ENCODE measurements around the gene POGZ.

POGZ gene

DNA sequence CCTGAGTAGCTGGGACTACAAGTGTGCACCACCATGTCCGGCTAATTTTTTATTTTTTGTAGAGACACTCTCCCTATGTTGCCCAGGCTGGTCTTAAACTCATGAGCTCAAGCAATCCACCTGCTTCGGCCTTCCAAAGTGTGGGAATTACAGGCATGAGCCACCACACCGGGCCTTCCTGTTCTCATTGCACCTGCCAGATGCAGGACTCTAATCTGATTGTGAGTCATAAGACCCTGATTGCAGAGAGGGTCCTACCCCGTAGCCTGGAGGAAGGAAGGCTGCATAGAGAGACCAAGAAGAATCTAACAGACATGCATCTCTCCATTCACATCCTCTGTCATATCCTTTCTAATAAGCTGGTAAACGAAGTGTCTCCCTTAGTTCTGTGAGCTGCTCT lies 32.3 kb upstream of the POGZ start:
- TF ChIP-seq, protein P1, sequence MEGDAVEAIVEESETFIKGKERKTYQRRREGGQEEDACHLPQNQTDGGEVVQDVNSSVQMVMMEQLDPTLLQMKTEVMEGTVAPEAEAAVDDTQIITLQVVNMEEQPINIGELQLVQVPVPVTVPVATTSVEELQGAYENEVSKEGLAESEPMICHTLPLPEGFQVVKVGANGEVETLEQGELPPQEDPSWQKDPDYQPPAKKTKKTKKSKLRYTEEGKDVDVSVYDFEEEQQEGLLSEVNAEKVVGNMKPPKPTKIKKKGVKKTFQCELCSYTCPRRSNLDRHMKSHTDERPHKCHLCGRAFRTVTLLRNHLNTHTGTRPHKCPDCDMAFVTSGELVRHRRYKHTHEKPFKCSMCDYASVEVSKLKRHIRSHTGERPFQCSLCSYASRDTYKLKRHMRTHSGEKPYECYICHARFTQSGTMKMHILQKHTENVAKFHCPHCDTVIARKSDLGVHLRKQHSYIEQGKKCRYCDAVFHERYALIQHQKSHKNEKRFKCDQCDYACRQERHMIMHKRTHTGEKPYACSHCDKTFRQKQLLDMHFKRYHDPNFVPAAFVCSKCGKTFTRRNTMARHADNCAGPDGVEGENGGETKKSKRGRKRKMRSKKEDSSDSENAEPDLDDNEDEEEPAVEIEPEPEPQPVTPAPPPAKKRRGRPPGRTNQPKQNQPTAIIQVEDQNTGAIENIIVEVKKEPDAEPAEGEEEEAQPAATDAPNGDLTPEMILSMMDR (IDR thresholded peaks at IDR 0.05; ENCODE audit: low read length) = no peak
- no peak for TF ChIP-seq EZH2 (IDR thresholded peaks at IDR 0.05; ENCODE audit: borderline replicate concordance, low read length)
- Histone ChIP-seq H4K20me1 (ENCODE audit: insufficient read depth, low read length) (no peaks in the 10 kb centered on the region), H3F3A (ENCODE audit: insufficient read depth, low read length) (no peaks in the 10 kb centered on the region), H3K27ac (ENCODE audit: low read depth, low read length, poor library complexity, severe bottlenecking) (no peak overlapping the region), H3K4me3 (ENCODE audit: low read depth, low read length, poor library complexity, severe bottlenecking) (no peak overlapping the region), H2AFZ (ENCODE audit: low read length) (no peak overlapping the region), H3K4me1 (ENCODE audit: insufficient read depth, low read length, severe bottlenecking) (no peaks in the 10 kb centered on the region), H3K36me3 (ENCODE audit: insufficient read depth, low read length) (no peaks in the 10 kb centered on the region), H3K4me2 (ENCODE audit: low read length) (no peak overlapping the region), H3K9ac (ENCODE audit: low read length) (no peak overlapping the region), H3K9me3 (ENCODE audit: low read length) (no peaks in the 10 kb centered on the region), H3K9me2 (ENCODE audit: low read depth, low read length) (no peaks in the 10 kb centered on the region), H3K27me3 (ENCODE audit: insufficient read depth, low read length) (no peaks in the 10 kb centered on the region), H3K79me2 (ENCODE audit: insufficient read depth, low read length) (no peaks in the 10 kb centered on the region)

DNA sequence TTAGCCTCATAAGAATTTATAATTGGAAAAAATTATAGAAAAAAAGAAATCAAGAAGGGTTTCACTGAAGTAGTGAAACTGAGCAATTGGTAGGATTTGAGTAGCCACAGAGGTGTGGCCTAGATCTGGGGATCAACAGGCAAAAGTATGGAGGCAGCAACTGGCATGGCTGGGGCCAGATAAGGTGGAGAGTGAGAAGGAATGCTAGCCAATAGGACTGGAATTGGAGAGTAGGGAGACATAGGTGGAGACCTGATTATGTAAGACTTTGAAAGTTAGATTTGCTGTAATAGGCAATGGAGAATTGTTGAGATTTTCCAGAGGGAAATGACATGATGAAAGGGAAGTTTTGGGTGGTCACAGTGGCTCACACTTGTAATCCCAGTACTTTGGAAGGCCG lies 27.3 kb upstream of the POGZ start:
- no peak for TF ChIP-seq EZH2 (IDR thresholded peaks at IDR 0.05; ENCODE audit: borderline replicate concordance, low read length)
- TF ChIP-seq, protein P1 (IDR thresholded peaks at IDR 0.05; ENCODE audit: low read length) = no peak
- H3K79me2 ChIP-seq (ENCODE audit: insufficient read depth, low read length) = no peaks in the 10 kb centered on the region
- H3K27ac ChIP-seq (ENCODE audit: low read depth, low read length, poor library complexity, severe bottlenecking) = no peak overlapping the region
- H3K4me1 ChIP-seq (ENCODE audit: insufficient read depth, low read length, severe bottlenecking) = no peaks in the 10 kb centered on the region
- no peak overlapping the region for H3K9ac ChIP-seq (ENCODE audit: low read length)
- no peak overlapping the region for H2AFZ ChIP-seq (ENCODE audit: low read length)
- 0 out of 2 replicates have a peak, but pooled peaks cover 4% of the 10 kb centered on the region for H3K27me3 ChIP-seq (ENCODE audit: insufficient read depth, low read length)
- H3K4me3 ChIP-seq (ENCODE audit: low read depth, low read length, poor library complexity, severe bottlenecking) = no peak overlapping the region
- no peaks in the 10 kb centered on the region for H3F3A ChIP-seq (ENCODE audit: insufficient read depth, low read length)
- peaks cover 5% of the 10 kb centered on the region for H3K9me3 ChIP-seq (ENCODE audit: low read length)
- H3K9me2 ChIP-seq (ENCODE audit: low read depth, low read length) = no peaks in the 10 kb centered on the region
- no peak overlapping the region for H3K4me2 ChIP-seq (ENCODE audit: low read length)
- no peaks in the 10 kb centered on the region for H4K20me1 ChIP-seq (ENCODE audit: insufficient read depth, low read length)
- no peaks in the 10 kb centered on the region; the same call in 1 of the 2 replicates for H3K36me3 ChIP-seq (ENCODE audit: insufficient read depth, low read length)

DNA sequence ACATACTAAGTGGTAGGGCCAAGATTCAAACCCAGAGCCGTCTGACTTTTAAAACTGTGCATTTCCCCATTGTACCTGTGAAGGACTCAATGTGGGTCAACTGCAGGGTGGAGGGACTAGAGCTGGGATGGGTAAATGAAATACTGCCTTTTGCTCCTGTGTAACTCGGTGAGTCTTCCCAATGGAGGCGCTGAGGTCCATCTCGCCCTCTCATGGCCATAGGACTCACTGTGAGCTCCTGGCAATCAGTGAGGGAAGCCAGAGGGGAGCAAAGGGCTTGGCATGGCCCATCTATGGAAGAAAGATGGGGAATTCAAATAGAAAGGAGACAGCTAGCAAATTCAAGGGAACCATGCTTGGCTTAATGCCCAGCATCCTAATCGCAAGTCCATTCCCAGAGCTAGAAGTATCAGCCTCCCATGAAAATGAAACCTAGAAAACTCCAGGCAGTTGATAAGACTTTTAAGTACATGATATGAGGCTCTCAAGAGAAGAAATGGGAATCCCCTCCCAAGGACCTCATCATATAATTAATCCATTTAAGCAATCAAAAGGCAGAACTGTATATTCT lies 26.5 kb upstream of the POGZ start:
- no peaks in the 10 kb centered on the region for H3K79me2 ChIP-seq (ENCODE audit: insufficient read depth, low read length)
- H3K4me2 ChIP-seq (ENCODE audit: low read length) = no peak overlapping the region
- H3K4me1 ChIP-seq (ENCODE audit: insufficient read depth, low read length, severe bottlenecking) = no peaks in the 10 kb centered on the region
- peaks cover 5% of the 10 kb centered on the region for H3K9me3 ChIP-seq (ENCODE audit: low read length)
- no peaks in the 10 kb centered on the region for H4K20me1 ChIP-seq (ENCODE audit: insufficient read depth, low read length)
- no peaks in the 10 kb centered on the region for H3F3A ChIP-seq (ENCODE audit: insufficient read depth, low read length)
- H2AFZ ChIP-seq (ENCODE audit: low read length) = no peak overlapping the region
- H3K9ac ChIP-seq (ENCODE audit: low read length) = no peak overlapping the region
- TF ChIP-seq, protein P1 (IDR thresholded peaks at IDR 0.05; ENCODE audit: low read length) = no peak
- H3K36me3 ChIP-seq (ENCODE audit: insufficient read depth, low read length) = no peaks in the 10 kb centered on the region; the same call in 1 of the 2 replicates
- H3K4me3 ChIP-seq (ENCODE audit: low read depth, low read length, poor library complexity, severe bottlenecking) = no peak overlapping the region
- no peak overlapping the region for H3K27ac ChIP-seq (ENCODE audit: low read depth, low read length, poor library complexity, severe bottlenecking)
- H3K27me3 ChIP-seq (ENCODE audit: insufficient read depth, low read length) = 0 out of 2 replicates have a peak, but pooled peaks cover 4% of the 10 kb centered on the region
- no peaks in the 10 kb centered on the region for H3K9me2 ChIP-seq (ENCODE audit: low read depth, low read length)
